T-helper 9 cell (primary cell): ENCODE data around the gene ATP5PO.
"Not testable (repeated sequence)": the region's sequence is repeated elsewhere in the genome, so short reads cannot be mapped to it uniquely, and the experiment has no call there.

Experiments used
- DNase-seq: peaks from one replicate; pipeline ENCODE4 v3.0.0-alpha.2; 2020

ATP5PO gene

DNA sequence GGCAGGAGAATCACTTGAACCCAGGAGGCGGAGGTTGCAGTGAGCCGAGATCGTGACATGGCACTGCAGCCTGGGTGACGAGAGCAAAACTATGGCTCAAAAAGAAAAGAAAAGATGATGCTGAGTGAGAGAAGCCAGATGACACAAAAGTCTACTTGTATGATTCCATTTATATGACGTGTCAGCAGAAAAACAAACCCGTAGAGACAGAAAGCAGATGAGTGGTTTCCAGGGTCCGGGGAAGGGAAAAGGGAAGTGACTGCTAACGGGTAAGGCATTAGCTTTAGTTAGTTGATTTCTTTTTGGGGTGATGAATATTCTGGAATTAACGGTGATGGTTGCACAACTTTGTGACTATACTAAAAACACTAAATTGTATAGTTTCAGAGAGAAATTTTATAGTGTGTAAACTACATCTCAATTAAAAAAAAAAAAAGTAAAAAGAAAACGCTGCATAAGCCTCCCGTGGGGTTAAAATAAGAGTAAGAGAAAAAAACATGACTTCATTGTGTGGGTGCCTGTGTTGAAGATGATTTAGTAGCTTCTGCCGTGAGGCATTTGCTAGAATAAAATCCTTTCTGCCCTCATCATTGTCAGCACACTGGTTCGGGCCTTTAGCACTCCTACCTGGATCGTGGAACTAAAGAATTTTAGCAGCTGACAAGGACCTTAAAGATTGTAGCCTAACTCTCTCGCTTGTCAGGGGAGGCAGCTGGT lies 24.7 kb upstream of the ATP5PO start:
- no peak for DNase-seq

DNA sequence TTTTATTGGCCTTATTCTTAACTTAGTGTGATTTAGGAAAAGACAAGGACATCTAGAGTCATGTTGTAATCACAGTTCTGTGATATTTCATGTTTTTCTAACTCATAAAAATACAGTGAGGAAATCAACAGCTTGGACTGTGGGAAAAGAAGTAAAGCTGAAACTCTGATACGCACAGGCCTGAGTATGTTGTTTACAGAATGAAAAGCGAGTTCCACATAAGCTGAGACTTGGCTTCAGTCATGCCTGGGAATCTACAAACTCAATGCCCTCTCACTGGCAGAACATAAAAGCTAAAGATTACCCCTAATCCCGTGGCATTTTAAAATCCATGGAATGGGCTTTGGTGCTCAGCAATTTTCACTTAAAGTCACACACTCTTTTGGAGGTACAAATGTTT lies 23.6 kb upstream of the ATP5PO start:
- no peak for DNase-seq

DNA sequence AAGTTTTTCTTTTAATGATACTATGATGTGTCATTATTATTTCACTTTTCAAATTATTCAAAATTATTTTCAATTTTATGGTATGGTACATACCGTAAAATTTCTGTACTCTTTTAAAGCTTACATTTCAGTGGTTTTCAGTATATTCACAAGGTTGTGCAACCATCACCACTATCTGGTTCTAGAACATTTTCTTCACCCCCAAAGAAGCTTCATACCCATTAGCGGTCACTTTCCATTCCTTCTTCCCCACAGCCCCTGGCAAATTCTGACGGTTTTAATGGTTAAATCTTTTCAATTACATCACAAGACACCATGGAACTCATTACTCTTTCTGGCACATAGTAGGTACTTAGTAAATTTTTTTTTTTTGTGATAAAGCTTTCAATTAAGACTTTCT lies 22.8 kb upstream of the ATP5PO start:
- no peak for DNase-seq

DNA sequence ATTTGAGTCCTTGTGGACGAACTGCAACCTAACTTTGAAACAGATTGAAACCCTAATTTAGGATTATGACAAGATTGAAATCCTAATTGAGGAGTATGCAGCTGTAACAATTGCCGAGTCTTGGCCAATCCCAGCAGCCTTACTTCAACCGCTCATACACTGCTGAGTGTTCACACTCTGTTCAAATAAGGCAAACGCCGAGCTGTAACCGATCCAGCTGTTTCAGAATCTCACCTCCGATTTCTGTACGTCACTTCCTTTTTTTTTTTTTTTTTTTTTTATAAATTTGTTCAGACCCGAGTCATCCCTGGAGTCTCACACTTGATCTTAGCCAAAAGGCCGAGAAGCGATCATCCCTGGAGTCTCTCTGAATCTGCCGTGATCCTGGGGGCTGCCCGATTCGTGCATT lies 22.3 kb upstream of the ATP5PO start:
- no peak for DNase-seq

GRCh38 chr21:33937146-33937545 lies 21.5 kb upstream of the ATP5PO start:
- DNase-seq = no peak

- DNase-seq = peak; percentile 45
Observed at GRCh38 chr21:33936301-33937038, 20.9 kb upstream of the ATP5PO start.

DNA sequence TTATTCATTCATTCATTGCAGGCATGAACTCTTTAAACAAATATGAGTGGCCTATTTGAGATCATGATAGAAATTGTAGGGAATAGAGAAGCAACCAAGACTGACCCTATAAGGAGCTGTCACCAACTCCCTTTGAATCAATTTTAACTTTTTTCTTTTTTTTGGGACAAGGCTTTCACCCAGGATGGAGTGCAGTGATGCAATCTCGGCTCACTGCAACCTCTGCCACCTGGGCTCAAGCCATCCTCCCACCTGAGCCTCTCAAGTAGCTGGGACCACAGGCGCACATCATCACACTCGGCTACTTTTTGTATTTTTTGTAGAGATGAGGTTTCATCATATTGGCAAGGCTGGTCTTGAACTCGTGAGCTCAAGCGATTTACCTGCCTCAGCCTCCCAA lies 17.1 kb upstream of the ATP5PO start:
- no peak for DNase-seq

DNA sequence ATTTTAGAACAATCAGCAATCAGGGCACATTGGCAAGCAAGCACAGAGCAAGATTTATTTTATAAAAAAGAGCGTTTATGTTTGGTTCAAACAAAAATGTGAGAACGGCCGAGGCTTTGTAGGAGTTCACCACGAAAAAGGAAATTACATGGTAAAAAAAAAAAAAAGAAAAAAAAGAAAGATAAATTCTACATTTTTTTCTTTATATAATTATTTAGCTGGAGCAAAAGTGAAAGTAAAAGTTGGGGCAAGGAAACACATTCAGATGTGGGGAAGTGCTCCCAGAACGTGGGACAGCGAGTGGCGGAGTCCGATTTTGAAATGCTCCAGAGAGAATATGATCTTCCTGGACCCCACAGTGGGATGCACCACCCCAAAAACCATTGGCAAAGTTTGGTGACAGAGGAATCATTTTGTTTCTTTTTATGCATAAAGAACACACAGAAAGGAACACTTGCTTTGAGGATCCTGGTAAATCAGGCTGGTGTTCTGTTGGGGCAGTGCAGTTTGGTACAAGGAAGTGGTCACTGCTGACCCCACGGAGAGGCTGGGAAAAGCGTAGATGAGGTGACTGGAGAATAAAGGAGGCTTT lies 16.3 kb upstream of the ATP5PO start:
- DNase-seq = no peak

GRCh38 chr21:33931052-33931798 lies 15.6 kb upstream of the ATP5PO start:
- peak; percentile 56 for DNase-seq

- DNase-seq = not testable (repeated sequence)
Observed at GRCh38 chr21:33926248-33926647, 10.6 kb upstream of the ATP5PO start.

GRCh38 chr21:33924766-33925100 lies 9.1 kb upstream of the ATP5PO start:
- DNase-seq = no peak

DNA sequence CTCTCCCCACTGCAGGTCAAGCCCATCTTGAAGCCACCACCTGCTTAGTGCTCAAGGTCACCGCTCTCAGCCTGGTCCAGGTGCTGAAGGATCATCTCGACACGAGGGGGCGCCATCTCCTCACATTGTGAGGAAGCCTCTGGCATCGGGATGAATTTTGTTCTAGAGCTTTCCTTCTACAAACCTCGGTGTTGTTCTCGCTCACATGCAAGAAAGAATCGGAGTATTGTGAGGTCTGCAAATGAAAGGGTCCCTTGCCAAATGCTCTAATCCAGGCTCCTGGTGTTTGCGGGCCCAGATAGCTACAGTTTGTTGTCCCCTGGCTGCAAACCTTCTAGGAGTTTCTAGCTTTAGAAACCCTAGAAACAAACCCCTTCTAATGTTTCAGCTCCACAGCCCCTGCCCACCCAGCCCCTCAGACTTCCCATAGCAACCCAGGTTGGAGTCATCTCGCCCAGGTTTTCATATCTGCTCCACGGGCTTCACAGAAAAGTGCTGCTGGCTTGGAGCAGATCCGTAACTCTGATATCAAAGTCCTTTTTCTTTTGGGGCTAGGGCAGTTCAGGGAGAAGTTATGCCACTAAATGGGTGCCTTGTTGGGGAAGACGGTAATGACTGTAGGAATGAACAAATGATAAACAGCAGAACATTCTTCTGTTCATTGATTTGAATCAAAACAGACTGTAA lies 8.6 kb upstream of the ATP5PO start:
- DNase-seq = peak; percentile 96

DNA sequence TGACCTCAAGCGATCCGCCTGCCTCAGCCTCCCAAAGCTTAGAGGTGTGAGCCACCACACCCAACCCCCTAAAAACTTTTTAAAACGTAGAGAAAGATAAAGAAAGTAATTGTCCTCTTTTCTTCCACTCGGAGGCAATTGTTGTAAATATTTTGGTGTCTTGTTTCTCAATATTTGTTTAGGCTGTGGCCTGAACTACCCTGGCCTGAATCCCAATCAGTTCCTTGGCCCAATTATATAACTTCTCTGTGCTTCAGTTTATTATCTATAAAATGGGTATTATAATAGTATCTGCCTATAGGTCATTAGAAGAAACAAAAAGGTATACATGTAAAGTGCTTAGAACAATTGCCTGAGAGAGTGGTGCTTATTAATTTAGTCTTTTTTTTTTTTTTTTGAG lies 1.8 kb upstream of the ATP5PO start:
- no peak for DNase-seq

GRCh38 chr21:33916200-33916567 lies 580 bp upstream of the ATP5PO start:
- DNase-seq = no peak

DNA sequence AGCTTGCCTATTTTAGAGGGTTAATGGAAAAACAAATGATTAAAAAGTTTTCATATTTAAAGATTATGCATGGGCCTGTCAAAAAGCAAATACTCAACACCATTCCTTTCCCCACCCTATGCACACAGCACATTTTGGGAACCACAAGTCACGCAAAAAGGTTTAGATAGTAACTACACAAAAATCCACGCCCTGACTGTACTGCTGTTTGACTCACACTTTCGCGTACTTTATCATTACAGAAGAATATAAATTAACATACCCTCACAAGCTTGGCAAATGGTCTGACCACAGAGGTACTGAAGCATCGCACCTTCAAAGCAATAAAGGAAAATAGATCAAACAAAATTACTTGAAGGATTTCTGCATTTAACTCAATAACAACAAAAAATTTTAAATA lies 1.4 kb downstream of the ATP5PO start:
- no peak for DNase-seq

DNA sequence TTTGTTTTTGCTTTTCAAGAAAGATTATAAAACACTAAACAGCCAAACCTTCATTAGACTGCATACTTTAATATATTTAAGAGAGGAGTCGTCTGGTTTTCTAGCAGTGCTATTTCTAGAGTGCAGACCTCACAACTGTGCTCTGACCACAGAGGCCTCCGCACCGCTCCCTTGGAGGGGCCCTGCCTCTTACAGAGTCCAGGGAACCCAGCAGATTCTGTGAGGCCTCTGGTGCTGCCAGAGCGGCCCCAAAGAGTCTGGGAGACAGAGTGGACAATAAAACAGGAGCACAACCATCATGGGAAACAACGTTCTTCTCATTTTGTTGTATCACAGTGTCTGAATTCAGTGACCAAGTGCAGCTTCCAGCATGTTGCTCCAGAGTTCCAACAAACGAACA lies 5.8 kb downstream of the ATP5PO start:
- DNase-seq = no peak

DNA sequence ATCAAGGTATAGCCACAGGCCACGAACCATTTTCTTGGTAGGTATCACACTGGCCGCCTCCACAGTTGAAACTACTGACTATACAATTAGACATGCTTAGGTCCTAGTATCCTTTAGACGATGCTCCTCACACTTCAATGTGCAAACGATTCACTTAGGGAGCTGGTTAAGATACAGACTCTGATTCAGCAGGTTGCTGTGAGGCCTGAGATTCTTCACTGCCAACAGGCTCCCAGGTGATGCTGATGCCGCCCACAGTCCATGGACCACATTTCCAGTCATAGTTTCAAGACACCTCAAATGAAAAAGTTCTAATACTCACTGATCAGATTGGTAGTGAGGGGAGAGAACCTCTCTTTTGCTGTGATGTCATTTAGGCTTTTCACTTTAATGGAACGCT lies 6.8 kb downstream of the ATP5PO start:
- DNase-seq = no peak

DNA sequence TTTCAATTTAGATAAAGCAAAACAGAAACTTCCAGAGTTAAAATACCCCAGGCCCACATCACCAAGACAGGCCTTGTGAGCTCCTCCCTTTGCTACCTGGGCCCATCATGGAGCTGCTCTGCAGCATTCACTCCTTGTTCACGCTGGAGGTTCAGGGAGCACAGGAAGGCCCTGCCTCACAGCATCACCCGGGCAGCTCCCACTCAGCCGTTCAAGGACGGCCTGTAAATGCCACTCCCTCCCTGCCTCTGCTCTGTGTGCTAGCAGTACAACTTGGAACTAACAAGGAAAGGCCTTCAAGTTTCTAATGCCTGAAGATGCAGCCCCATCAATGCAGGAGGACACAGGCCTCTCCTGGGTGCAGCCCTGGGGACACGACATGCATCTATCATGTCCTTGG lies 11.6 kb downstream of the ATP5PO start:
- DNase-seq = no peak

DNA sequence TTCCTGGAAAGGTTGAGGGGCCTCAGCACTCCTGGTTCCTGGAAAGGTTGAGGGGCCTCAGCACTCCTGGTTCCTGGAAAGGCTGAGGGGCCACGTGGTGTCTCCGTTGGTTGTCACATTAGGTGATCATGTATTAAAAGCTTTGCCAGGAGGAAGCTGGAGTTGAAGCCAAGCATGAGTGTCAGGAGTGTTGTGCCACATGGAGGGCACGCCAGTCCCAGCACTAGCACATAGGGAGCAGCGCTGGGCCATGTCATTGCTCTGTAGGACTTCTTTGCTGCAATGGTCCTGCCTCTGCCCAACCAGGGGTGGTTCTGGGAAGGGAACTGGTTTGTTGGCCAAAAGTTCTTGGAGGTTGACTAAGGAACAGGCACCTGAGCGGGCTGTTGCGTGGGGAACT lies 13.3 kb downstream of the ATP5PO start:
- no peak for DNase-seq

DNA sequence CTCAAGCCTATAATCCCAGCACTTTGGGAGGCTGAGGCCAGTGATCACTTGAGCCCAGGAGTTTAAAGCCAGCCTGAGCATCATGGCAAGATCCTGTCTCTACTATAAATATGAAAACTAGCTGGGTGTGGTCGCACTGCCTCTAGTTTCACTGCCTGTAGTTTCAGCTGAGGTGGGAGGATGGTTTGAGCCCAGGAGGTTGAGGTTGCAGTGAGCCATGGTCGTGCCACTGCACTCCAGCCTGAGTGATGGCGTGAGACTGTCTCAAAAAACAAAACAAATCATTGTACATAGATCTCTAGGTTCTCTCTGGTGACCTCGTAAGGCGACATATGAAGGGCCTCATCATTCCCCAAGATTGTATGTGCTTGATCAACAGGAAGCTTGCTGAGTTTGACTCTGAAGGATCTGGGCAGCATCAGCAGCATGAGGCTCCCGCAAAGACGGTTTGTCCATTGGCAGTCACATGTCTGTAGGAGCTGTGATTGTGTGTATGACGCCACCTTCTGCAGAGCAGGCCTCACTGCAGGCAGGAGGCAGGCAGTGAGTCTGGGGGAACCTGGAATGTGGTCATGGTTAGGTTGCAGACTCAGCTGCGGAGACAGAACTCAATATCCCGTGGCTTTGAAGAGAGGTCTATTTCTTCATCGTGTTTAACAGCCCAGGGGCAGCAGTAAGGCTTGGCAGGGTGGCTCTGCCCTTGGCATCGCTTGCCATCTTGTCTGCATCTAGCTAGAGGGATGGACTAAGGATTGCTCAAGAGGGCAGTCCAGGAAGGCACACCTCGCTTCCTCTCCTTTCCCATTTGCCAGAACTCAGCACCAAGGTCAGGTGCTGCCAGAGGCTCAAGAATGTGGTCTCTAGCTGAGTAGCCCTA lies 14.0 kb downstream of the ATP5PO start:
- no peak for DNase-seq

GRCh38 chr21:33899199-33899598 lies 16.4 kb downstream of the ATP5PO start:
- DNase-seq = no peak

DNA sequence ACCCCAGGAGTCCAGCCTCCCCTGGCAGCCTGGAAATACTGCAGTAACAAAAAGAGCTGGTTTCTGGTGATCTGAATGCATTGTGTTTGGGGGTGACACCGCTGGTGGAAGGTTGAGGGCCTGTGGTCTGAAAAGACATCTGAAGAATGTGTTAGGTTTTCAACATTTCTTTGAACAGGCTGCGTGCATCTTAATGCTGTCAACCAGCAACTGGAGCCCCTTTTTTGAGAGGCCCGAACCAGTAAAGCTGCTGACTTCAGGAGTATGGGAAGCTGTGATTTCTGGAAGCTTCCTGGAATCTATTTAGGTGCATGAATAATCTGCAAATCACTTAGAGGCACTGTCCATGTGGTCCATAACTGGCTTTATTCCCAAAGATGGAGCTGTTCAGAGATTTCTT lies 17.0 kb downstream of the ATP5PO start:
- DNase-seq = no peak
